22Rv1 (cell line): ENCODE data around the gene SLC5A11.

ENCODE experiments used
- ZFX ChIP-seq: fragments of 450-650 bp; IDR thresholded peaks from 2 replicates; pipeline ENCODE4 v1.6.1; 2017; ENCODE audit warnings: antibody characterized with exemption, borderline replicate concordance
- TF ChIP-seq, protein P1 (sequence below): fragments of 450-650 bp; IDR thresholded peaks from 2 replicates; pipeline ENCODE4 v1.5.1; 2017; ENCODE audit warnings: mild to moderate bottlenecking

DNA sequence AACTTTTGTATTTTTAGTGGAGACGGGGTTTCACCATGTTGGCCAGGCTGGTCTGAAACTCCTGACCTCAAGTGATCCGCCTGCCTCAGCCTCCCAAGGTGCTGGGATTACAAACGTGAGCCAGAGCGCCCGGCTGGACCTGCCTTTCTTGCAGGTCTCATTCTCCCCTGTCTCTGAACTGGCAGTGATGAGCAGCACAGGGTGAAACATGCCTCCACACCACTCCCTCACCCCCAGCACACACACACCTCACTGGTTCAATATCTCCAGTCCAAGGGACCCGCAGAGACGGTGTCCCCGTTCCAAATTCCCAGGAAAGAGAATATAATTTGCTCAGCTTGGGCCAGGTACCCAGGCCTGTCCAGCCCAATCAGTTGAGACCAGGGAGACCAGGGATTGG is 23.3 kb downstream of the SLC5A11 start:
- TF ChIP-seq, protein P1, sequence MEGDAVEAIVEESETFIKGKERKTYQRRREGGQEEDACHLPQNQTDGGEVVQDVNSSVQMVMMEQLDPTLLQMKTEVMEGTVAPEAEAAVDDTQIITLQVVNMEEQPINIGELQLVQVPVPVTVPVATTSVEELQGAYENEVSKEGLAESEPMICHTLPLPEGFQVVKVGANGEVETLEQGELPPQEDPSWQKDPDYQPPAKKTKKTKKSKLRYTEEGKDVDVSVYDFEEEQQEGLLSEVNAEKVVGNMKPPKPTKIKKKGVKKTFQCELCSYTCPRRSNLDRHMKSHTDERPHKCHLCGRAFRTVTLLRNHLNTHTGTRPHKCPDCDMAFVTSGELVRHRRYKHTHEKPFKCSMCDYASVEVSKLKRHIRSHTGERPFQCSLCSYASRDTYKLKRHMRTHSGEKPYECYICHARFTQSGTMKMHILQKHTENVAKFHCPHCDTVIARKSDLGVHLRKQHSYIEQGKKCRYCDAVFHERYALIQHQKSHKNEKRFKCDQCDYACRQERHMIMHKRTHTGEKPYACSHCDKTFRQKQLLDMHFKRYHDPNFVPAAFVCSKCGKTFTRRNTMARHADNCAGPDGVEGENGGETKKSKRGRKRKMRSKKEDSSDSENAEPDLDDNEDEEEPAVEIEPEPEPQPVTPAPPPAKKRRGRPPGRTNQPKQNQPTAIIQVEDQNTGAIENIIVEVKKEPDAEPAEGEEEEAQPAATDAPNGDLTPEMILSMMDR = no peak
- no peak for TF ChIP-seq ZFX
